GM21723 (cell line): ENCODE results near the gene SEPTIN2.
"Not testable (repeated sequence)": the region's sequence is repeated elsewhere in the genome, so short reads cannot be mapped to it uniquely, and the experiment has no call there.

Source experiments
- ATAC-seq: cut with Tn5 transposase; IDR thresholded peaks from one replicate; pipeline ENCODE4 v1.9.1; 2021; ENCODE audit warnings: mild to moderate bottlenecking, moderate library complexity; ENCODE audit not compliant: unreplicated experiment

SEPTIN2 gene

DNA sequence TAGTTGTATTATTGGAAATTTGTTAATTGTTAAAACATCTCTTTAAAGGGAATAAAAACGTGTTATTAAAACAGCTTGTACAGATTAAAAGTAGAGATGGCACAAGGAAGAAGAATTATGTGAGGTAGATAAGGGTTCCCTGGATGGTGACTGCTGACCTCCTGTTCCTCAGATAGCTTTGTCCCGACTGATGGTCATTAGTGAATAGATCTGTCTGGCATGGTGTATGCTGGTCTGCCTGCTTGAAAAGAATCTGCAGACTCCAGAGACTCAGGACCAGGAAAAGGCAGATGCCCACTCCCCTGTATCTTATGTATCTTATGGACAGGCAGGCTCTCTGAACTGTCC lies 34.8 kb downstream of the SEPTIN2 start:
- ATAC-seq, result no peak

- no peak for ATAC-seq
Observed at GRCh38 chr2:241350878-241351639, 35.3 kb downstream of the SEPTIN2 start.

DNA sequence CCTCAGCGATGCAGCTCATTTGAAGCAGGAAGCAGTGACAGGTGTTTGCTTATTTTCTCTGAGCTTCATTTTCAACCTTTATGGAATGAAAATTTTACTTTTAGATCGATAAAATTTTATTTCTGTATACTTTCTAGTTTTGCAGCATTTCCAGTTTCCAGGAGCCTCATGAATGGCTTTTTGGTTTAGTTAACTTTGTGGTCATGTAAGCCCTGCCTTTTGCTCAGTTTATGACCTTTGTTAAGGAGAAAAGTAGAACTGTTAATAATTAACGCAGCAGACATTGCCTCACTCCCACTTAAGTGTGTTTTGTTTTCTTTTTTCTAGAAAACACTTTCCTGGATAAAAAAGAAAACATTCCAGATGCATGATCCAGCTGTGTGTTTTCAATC lies 35.9 kb downstream of the SEPTIN2 start:
- no peak for ATAC-seq

DNA sequence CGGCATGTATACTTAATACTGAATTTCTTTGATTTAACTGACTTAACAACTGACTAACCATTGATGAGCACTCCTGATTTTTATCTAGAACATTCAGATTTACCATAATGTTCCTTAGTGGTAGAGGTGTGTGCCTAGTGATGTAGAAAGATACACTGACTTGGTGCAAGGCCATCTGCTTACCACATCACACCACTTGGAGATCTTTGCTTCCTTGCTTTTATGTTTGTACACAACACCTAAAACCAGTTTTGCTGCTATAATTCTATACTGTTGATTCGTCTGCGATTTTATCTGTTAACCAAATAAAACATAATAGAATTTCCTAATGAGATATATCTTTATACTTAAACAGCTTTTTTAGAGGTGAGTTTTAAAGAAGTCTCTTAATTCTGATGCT lies 36.5 kb downstream of the SEPTIN2 start:
- ATAC-seq, result no peak

- peak; percentile 26 for ATAC-seq
Observed at GRCh38 chr2:241354668-241355658, 39.2 kb downstream of the SEPTIN2 start.

GRCh38 chr2:241355983-241356870 lies 40.5 kb downstream of the SEPTIN2 start, which contains the start of gene FARP2:
FARP2 (plus strand) TSS chr2:241356285; CDS start chr2:241373108, 16,823 bp downstream.
- ATAC-seq, result peak; percentile 80

GRCh38 chr2:241356871-241357260 lies 41.1 kb downstream of the SEPTIN2 start:
- no peak for ATAC-seq

DNA sequence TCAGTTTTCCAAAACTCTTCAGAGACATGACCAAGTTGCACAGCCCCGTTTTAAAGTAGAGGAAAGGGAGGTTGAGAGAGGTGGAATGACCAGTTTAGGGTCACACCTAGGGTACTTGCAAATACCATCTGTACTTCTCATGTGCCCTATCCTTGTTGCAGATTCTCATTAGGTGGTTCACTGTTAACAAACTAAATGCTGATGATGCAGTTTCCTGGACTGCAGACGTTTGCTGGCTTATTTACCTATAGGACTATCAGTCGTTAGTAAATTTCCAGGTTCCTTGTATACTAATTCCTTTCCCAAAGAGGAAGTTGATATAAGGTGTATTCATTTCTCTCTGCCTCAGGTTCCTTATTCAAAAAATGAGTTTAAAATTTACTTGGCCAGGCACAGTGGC lies 41.8 kb downstream of the SEPTIN2 start:
- ATAC-seq, result no peak

DNA sequence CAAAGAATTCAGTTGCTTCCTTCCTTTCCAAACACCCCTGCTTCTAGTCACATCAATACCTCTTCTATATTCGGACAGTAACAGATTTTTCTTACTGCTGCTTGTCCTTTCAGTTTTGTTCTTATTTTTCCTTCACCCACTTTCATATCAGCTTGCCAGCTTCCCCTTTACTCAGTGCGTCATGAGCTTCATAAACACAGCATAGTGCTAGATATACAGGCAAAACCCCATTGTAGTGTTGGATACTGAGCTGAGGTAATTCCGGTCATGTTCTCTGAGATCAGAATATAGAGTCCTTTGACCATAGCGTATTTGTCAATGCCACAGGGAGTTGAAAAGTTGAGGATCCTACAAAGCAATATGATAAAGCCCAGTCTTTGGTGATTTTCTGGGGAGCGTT lies 42.7 kb downstream of the SEPTIN2 start:
- ATAC-seq, result peak; percentile 38

DNA sequence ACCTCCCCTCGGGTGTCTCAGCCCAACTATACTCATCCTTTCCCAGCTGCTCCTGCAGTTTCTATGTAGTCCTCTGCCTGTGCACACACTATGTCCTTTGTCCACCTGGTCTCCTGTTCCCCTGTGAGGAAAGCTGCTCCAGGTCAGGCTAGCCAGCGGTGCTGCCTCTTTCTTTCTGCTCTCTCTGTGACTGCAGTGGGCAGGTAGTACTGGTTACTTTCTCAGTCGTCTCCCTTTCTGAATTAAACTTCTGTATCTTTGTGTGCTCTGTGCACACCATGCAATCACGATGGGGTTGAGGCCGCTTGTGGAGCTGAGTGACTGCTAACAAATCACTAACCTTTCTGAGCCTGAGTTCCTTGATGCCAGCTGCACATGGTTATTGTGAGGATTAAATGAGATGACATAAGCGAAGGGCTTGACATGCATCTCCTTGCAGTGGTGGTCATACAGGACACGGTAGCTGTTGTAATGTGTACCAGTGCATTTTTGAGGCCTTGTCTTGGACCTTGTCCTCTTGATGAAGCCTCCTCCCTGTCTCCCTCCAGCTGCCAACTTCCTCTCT lies 43.8 kb downstream of the SEPTIN2 start:
- ATAC-seq, result no peak

DNA sequence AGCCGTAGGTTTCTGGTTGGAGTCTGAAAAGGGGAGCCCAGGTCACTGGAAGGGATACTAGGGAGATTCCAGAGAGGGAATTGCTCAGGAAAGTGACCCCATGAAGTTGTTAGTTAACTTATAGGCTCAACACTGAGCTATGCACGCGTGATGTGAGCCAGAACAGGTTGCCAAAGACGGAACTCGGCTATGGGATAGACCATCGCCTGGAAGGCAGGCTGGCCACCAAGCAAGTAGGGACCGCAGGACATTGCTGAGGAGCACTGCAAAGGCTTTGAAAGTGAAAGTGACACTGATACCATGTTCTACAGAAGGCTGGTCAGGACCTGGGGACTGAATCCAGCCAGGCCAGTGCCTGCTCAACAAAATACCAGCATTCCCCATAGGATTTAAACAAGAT lies 47.7 kb downstream of the SEPTIN2 start:
- ATAC-seq, result no peak

DNA sequence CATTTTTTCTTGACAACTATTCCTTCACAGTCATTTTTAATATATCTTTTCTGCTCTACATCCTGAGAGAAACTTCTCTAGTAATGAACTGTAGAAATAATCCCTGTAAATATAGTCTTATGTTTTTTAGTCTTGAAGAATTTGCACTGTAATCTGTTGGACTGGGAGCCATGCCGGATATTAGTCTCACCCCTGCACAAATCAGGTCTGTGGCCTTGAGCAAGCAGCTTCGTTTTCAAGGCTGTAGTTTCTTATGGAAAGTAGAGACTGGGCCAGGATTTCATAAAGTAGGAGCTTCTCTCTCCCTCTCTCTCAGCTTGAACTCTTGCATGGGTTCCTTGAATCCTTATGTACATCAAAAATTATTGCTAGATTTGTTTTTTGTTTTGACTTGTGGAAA lies 49.1 kb downstream of the SEPTIN2 start:
- ATAC-seq, result no peak

- no peak for ATAC-seq
Observed at GRCh38 chr2:241366678-241367077, 51.0 kb downstream of the SEPTIN2 start.

DNA sequence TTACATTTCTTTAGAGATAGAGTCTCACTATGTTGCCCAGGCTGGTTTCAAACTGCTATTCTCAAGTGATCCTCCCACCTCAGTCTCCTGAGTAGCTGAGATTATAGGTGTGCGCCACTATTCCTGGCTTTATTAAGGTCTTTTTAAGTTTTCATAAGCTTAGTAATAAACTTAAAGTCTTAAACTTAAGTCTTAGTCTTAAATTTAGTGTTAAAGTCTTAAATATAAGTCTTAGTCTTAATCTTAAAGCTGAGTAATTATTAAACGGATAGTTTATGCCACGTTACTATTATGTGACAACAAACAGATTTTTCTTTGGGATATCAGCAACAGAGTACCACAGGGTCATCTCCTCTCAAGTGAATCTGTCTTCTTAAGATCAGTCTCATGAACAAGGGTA lies 52.9 kb downstream of the SEPTIN2 start:
- no peak for ATAC-seq

- ATAC-seq, result no peak
Observed at GRCh38 chr2:241372361-241372992, 56.8 kb downstream of the SEPTIN2 start.

GRCh38 chr2:241373446-241373845 lies 57.7 kb downstream of the SEPTIN2 start:
- no peak for ATAC-seq

- ATAC-seq, result not testable (repeated sequence)
Observed at GRCh38 chr2:241373906-241374305, 58.2 kb downstream of the SEPTIN2 start.

DNA sequence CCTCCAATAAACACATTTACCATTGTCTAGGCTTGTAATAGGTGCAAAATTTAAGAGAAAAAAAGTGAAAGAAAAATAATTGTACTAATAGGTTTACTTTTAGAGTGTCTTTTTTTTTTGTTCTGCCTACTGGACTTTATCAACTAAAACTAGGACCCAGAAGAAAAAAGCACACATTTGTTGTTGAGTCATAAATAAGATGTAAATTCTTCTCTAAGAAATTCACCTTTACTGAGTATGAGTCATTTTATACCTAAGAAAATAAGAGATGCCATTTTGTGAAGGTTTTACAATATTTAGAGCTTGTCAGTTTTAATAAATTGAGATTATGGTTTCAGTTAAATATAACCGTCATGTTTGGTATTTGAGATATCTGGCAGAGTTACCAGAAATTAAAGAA lies 59.6 kb downstream of the SEPTIN2 start:
- no peak for ATAC-seq

DNA sequence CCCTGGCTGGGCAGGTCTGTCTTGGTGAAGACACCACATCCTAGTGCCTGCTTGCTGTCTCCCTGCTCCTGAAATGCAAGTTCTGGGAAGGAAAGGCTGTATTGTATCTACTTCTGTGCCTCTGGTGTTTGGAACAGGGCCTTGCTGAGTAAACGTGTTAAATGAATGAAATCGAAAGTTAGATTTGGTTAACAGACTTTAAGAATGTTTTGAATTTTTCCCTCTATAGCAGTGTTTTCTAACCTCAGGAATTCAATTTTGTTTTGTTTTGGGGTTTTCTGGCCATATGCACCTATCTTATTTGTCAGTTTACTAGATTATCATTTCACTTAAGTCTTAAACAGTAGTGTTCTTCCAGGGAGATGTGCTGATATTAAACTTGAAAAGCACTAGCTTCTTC lies 61.1 kb downstream of the SEPTIN2 start:
- ATAC-seq, result no peak

GRCh38 chr2:241378816-241379215 lies 63.1 kb downstream of the SEPTIN2 start:
- ATAC-seq, result no peak
